GM21723 (cell line): ENCODE measurements around the gene KLHL13.

ENCODE experiments used
- ATAC-seq: cut with Tn5 transposase; IDR thresholded peaks from one replicate; pipeline ENCODE4 v1.9.1; 2021; ENCODE audit warnings: mild to moderate bottlenecking, moderate library complexity; ENCODE audit not compliant: unreplicated experiment

KLHL13 gene

GRCh38 chrX:117892469-117892868 is 224.1 kb downstream of the KLHL13 start:
- ATAC-seq: no peak

DNA sequence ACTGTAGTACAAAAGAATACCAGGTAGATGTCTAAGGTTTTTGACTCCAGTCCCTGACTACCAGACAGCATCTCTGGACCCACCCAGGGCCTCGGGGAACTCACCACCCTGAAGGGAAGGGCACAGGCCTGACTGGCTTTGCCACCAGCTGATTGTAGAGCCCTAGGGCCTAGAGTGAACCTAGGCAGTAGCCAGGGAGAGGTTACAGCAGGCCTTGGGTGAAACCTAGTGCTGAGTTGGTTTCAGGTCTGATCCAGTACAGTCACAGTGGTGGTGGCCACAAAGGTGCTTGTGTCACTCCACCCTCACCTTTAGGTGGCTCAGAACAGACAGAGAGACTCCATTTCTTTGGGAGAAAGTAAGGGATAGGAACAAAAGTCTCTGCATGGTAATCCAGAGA is 244.8 kb downstream of the KLHL13 start:
- no peak for ATAC-seq

DNA sequence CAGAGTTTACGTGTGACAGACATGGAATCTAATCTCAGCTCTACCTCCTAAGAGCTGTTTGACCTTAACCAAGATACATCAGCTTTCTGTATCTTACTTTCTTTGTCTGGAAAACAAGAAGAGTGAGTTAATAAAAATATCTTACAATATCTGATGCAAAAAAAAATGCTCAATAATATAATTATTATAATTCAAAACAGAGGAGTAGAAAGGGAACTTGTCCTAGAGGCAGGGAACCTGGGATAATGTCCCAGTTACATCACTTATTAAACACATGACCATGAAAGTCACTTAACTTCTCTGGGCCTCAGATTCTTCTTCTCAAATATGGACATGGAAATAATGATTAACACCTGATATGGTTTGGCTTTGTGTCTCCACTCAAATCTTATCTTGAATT is 256.1 kb downstream of the KLHL13 start:
- no peak for ATAC-seq

DNA sequence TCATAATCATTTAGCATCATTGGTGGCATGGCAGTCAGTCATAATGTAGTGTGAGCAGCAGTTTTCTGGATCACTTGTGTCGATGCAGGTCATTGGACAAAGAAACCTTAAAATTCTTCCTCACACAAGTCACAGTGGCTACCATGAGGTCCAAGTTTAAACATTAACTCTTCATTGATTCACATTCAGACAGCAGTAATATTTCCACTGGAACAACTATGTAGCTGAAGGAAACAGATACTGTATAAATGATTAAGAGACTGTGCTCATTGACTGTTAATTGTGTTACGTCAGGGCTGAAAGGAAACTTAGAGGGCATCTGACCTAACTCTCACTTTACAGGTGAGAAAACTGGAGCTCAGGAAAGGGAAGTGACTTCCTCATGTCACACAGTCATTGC is 261.8 kb downstream of the KLHL13 start:
- no peak for ATAC-seq

DNA sequence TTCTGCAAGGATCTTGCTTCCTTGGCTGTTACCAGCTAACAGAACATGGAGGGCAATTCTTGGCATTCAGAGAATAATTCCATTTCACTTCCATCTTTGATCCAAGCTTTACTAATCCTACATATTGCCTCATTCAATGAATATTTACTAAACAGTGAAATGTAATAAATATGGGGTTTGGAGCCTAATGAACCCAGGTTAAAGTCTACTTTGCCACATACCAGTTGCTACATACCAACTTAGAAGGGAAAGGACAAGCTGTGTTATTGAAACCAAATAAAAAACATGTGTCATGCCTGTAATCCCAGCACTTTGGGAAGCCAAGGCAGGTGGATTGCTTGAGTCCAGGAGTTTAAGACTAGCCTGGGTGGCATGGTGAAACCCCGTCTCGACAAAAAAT is 265.6 kb downstream of the KLHL13 start:
- no peak for ATAC-seq
